Uterus (tissue), 4 donors: ENCODE data around the gene ASAP2. TPM values are rescaled to one million over a fixed set of nuclear protein-coding genes. Genes with fewer than 3 reads are reported as not detected.

Experiments
- DNase-seq, 2 donors: peaks; one replicate each; pipeline ENCODE4 v3.0.0-alpha.2; 2019 to 2020
- H3K27ac ChIP-seq, 2 donors: fragments of 200-600 bp; sonication (generic); 1 replicate in 1 of 2; 2 replicates in 1 of 2; pipeline ENCODE4 v1.5.1; 2016 to 2018
- H3K27me3 ChIP-seq, 2 donors: fragments of 200-600 bp; sonication (generic); one replicate each; pipeline ENCODE4 v1.5.1; 2018 to 2019; ENCODE audit warnings: control low read depth in 1 of 2
- H3K36me3 ChIP-seq, 2 donors: fragments of 200-600 bp; sonication (generic); one replicate each; pipeline ENCODE4 v1.5.1; 2019; ENCODE audit warnings: control low read depth in 1 of 2
- H3K4me1 ChIP-seq, 2 donors: fragments of 200-600 bp; sonication (generic); one replicate each; pipeline ENCODE4 v1.5.1; 2018 to 2019; ENCODE audit warnings: control low read depth in 1 of 2
- H3K4me3 ChIP-seq, 2 donors: fragments of 200-600 bp; sonication (generic); 1 replicate in 1 of 2; 2 replicates in 1 of 2; pipeline ENCODE4 v1.5.1; 2018 to 2019; ENCODE audit warnings: mild to moderate bottlenecking in 1 of 2
- H3K9me3 ChIP-seq, 2 donors: fragments of 200-600 bp; sonication (generic); one replicate each; pipeline ENCODE4 v1.5.1; 2019; ENCODE audit warnings: control low read depth in 1 of 2
- POLR2A ChIP-seq, 2 donors: fragments of 450-650 bp; IDR thresholded peaks; one replicate each; pipeline ENCODE4 v1.6.1; 2016; ENCODE audit warnings: antibody characterized with exemption in 2 of 2, mild to moderate bottlenecking in 1 of 2, moderate library complexity in 1 of 2
- intact Hi-C: fragments of 100-400 bp; cut with DNase I; formaldehyde crosslinking; loops from one replicate; pipeline ENCODE4 v1.15.1; 2023; ENCODE audit warnings: low total_unique reads
- total RNA-seq, 4 donors: library from RNA; depleted of rRNA in 3 of 4; stranded (reverse); fragments of >200 nt in 3 of 4; gene quantifications; one replicate each; pipeline versions ENCODE4 v1.1.0 to v1.2.4, GENCODE V29; 2014 to 2023
- TF ChIP-seq, protein P1 (sequence below), 4 experiments: fragments of 200-600 bp in 2 of 4; fragments of 450-650 bp in 2 of 4; sonication (generic) in 2 of 4; IDR thresholded peaks; one replicate each; pipeline ENCODE4 v1.5.1; 2016 to 2019; ENCODE audit warnings: antibody characterized with exemption in 4 of 4, mild to moderate bottlenecking in 2 of 4, moderate library complexity in 1 of 4
- donor health status: DM: yes; HTN: yes; CAD: no.

ASAP2 gene
- total RNA-seq, 4 donors from 2014 or later, result 24.3 to 55.5 (median 31.3) TPM

DNA sequence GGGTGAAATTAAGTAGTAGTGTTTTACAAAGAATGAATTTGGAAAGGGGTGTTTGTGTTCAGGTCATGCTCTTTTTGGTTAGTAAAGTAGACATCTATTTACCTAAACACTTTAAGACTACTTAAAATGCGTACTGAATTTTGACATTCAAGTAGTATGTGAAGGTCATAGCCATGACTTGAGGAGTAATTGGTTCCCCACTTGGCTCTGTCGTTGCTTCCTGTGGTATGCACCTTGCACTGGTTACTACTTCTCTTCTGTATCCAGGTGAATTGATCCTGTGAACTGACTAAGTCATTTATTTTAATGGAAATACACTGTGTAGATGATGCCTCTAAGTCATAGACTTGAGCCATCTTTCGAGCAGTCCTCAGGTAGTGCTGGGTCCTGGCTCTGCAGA lies 118.8 kb downstream of the ASAP2 start:
- TF ChIP-seq, protein P1, sequence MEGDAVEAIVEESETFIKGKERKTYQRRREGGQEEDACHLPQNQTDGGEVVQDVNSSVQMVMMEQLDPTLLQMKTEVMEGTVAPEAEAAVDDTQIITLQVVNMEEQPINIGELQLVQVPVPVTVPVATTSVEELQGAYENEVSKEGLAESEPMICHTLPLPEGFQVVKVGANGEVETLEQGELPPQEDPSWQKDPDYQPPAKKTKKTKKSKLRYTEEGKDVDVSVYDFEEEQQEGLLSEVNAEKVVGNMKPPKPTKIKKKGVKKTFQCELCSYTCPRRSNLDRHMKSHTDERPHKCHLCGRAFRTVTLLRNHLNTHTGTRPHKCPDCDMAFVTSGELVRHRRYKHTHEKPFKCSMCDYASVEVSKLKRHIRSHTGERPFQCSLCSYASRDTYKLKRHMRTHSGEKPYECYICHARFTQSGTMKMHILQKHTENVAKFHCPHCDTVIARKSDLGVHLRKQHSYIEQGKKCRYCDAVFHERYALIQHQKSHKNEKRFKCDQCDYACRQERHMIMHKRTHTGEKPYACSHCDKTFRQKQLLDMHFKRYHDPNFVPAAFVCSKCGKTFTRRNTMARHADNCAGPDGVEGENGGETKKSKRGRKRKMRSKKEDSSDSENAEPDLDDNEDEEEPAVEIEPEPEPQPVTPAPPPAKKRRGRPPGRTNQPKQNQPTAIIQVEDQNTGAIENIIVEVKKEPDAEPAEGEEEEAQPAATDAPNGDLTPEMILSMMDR (IDR thresholded peaks at IDR 0.05), result no peak
- no peak for TF ChIP-seq POLR2A (IDR thresholded peaks at IDR 0.05)
- Histone ChIP-seq H3K27me3 (no peaks in the 10 kb centered on the region), H3K4me1 (no peaks in the 10 kb centered on the region), H3K9me3 (no peaks in the 10 kb centered on the region), H3K4me3 (no peak overlapping the region), H3K36me3 (no peaks in the 10 kb centered on the region), H3K27ac (no peak overlapping the region)
- DNase-seq, result no peak
- intact Hi-C loops, result no loop called here

DNA sequence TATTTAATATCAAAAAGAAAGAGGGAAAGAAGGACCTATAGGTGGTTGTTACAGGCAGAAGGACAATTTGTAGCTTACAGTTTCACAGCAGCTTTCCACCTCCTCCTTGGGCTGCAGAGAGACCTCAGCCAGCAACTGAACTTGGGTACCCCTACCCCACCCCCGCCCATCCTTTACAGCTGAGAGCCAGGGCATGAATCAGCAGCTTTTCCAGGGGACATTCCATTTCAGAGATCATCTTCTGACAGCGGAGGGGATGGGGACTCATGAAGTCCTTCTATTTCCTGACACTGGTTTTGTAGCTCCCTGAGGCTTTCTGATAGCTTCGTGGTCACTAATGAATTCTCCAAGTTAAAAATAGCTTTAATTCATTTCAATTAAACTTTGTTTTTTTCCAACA lies 120.4 kb downstream of the ASAP2 start:
- no peaks in the 10 kb centered on the region for H3K36me3 ChIP-seq
- no peak for TF ChIP-seq POLR2A (IDR thresholded peaks at IDR 0.05)
- TF ChIP-seq, protein P1 (IDR thresholded peaks at IDR 0.05), result no peak
- no peak overlapping the region for H3K4me3 ChIP-seq
- H3K9me3 ChIP-seq, result no peaks in the 10 kb centered on the region
- intact Hi-C loops, result no loop called here
- peak overlapping the region; percentile 17 to 18 for H3K27ac ChIP-seq
- no peak for DNase-seq
- H3K27me3 ChIP-seq, result no peaks in the 10 kb centered on the region
- no peaks in the 10 kb centered on the region for H3K4me1 ChIP-seq

DNA sequence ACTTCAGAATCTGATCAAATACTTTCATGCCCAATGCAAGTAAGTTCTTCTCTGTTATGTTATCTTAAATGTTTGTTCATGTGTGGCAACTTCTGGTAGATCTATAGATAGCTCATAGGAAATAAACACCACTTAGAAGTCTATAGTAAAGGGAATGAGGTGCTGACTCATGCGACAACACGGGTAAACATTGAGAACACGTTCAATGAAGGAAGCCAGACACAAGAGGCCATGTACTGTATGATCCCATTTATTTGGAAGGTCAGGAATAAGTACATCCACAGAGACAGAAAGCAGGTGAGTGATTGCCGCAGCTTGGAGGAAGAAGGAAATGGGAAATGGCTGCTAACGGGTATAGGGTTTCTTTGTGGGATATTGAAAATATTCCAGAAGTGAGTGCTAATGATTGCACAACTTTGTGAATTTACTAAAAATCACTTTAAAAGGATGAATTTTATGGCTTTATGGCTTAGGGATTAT lies 121.3 kb downstream of the ASAP2 start:
- H3K27ac ChIP-seq, result no peak overlapping the region
- TF ChIP-seq, protein P1 (IDR thresholded peaks at IDR 0.05), result no peak
- TF ChIP-seq POLR2A (IDR thresholded peaks at IDR 0.05), result no peak

DNA sequence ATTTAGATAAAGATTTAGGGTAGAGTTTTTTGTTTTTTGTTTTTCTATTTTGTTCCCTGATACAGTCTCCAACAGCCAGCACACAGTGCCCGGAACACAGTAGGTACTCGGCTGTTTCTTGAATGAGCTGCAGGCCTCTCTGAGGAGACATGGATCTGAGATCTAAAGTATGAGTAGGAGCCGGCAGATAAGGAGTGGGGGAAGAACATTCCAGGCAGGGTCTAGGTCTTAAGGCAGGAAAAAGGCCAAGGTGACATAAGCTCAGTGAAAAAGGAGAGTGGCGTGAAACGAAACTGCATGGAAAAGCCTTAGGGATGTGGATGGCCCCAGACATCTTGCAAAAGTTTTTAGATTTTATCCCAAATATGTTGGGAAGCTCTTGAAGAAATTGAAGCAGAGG lies 122.3 kb downstream of the ASAP2 start:
- Histone ChIP-seq H3K4me1 (no peaks in the 10 kb centered on the region), H3K9me3 (no peaks in the 10 kb centered on the region), H3K27me3 (no peaks in the 10 kb centered on the region), H3K4me3 (no peak overlapping the region), H3K27ac (peak overlapping the region in 1 of 2 donors; percentile 11), H3K36me3 (no peaks in the 10 kb centered on the region)
- TF ChIP-seq, protein P1 (IDR thresholded peaks at IDR 0.05), result no peak
- intact Hi-C loops, result no loop called here
- DNase-seq, result no peak

More for the DNA sequence above, 121.3 kb downstream of the ASAP2 start:
- Histone ChIP-seq H3K36me3 (no peaks in the 10 kb centered on the region), H3K9me3 (no peaks in the 10 kb centered on the region), H3K4me1 (no peaks in the 10 kb centered on the region), H3K27me3 (no peaks in the 10 kb centered on the region), H3K4me3 (no peak overlapping the region)
- no peak for DNase-seq
- intact Hi-C loops, result no loop called here

DNA sequence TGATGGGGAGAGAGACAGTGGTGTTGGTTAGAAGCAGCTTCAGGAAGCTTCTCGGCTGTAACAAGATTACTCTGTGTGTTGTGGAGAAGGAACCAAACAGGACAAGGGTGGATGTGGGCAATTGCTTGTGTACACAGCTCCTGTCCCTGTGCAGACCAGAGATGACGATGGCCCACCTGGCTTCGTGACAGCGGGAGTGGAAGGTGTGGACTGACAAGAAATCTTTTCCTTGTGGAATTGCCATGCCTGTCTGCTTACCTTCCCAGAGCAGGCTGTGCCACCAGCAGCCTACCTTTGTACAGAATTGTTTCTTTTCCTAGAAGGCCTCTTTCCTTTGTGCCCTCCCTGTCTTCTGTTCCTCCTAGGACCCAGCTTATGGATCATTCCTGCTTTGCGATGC lies 122.9 kb downstream of the ASAP2 start:
- Histone ChIP-seq H3K9me3 (no peaks in the 10 kb centered on the region), H3K4me3 (no peak overlapping the region), H3K4me1 (no peaks in the 10 kb centered on the region), H3K27me3 (no peaks in the 10 kb centered on the region), H3K36me3 (no peaks in the 10 kb centered on the region), H3K27ac (no peak overlapping the region)
- intact Hi-C loops, result no loop called here
- no peak for DNase-seq
- TF ChIP-seq, protein P1 (IDR thresholded peaks at IDR 0.05), result no peak
- no peak for TF ChIP-seq POLR2A (IDR thresholded peaks at IDR 0.05)
